NCI-H2107 treated with DMSO at 0.1 percent for 48 hours (cell line): Measurements from ENCODE around the gene GBE1.

ENCODE experiments used
- DNase-seq: peaks from one replicate; lab custom pipeline; 2025; ENCODE audit not compliant: unreplicated experiment; lab: John Stamatoyannopoulos, UW

Gene GBE1

DNA sequence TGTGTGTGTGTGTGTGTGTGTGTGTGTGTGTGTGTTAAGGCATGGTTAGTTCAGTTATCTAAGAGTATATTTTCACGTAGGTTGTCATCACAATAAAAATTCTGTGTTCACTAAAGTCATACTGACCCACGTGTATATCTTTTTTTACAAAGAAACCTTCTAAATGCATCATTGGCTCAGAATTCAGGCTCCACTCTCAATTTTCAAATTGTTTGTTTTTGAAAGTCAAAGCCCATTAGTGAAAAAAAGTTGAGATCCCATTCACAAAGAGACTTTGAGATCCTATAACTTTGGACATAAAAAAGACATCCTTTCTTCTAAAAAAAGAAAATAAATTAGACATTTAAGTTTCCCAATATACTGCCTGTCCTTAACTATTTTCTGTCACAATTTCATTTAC, 59.3 kb downstream of the GBE1 start:
- no peak for DNase-seq

DNA sequence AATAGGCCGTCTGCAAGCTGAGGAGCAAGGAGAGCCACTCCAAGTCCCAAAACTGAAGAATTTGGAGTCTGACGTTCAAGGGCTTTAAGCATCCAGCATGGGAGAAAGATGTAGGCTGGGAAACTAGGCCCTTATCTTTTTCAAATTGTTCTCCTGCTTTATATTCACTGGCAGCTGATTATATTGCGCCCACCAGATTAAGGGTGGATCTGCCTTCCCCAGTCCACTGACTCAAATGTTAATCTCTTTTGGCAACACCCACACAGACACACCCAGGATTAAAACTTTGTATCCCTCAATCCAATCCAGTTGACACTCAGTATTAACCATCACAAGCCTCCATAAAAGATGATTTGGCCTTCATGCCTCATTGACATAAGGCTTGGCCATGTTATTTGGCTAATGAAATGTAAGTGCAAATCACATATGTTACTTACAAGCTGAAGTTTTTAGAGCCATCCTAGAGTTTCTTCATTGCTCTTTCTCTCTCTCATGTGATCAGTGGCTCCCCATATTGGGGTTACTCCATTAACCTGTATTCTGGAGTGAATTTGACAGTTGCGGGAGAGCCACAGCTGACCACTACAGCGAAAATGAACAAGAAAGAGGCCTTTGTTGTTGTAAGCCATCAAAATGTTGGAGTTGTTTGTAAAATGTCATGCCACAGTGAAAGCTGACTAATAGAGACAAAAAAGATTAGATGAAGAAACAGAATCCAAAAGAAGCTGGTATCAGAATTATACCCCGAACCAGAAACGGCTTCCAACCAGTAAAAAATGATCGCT, 61.7 kb downstream of the GBE1 start:
- DNase-seq, result no peak

DNA sequence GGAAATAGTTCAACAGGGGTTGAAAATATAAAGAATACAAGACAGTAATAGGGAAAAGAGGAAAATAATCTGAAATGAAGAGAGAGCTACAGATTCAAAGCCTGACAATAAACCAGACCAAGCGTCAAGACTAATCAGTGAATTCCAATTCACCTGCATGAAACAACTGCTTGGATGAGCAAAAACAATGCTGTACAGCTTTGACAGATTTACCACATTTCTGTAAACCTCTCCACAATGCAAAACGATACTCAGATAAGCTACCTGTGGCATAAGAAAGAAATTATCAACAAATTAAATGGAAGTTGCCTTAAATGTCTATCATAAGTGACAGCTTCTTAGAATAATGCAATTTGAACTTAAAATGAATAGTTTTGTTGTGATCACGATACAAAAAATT, 65.4 kb downstream of the GBE1 start:
- no peak for DNase-seq

DNA sequence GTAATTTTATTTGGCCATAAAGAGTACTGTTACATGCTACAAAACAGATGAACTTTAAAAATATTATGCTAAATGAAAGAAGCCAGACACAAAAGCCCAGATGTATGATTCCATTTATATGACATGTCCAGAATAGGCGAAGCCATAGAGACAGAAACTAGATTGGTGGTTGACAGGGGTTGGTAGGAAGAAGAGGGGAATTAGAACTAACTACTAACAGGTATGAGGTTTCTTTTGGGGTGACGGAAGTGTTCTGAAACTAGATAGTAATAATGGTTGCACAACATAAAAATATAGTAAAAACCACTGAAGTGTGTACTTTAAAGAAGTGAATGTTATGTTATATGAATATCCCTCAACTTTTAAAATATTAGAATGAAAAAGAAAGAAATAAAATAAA, 66.1 kb downstream of the GBE1 start:
- DNase-seq, result no peak

DNA sequence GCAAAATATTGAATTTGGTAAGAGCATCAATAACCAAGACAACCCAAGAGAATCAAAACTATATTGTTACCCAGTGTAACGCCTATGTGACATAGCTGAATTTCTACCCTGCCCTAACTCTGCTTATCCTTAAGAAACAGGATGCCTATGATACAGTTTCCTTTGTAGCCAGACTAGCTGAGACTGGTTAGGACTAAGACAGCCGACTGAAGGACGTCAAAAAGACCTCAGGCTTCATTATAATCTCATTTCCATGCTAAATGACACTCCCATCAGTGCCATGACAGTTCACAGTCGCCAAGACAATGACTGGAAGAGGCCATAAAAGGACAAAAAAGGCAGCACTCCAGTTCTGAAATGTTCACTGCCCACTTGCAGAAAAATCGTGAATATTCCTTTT, 66.8 kb downstream of the GBE1 start:
- no peak for DNase-seq

GRCh38 chr3:81692766-81693165, 68.7 kb downstream of the GBE1 start:
- DNase-seq, result no peak

DNA sequence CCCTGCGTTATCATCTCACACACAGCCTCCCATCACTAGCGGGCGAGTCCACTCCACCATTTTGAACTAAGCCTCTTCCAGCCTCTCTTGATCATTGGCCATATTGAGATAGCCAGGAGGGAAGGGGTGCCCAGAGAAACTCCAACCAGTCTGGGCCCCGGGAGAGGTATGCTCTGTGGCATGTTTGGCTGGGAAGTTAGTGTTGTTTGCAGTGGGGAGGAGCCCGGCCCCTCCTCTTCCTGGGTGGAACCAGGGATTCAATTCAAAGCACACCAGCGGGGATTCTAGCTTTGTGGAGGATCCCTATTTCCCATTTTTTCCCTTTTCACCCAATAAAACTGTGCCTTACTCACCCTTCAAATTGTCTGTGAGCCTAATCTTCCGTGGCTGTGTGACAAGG, 71.8 kb downstream of the GBE1 start:
- DNase-seq, result no peak

- no peak for DNase-seq
Observed at GRCh38 chr3:81684751-81685395, 76.6 kb downstream of the GBE1 start.

DNA sequence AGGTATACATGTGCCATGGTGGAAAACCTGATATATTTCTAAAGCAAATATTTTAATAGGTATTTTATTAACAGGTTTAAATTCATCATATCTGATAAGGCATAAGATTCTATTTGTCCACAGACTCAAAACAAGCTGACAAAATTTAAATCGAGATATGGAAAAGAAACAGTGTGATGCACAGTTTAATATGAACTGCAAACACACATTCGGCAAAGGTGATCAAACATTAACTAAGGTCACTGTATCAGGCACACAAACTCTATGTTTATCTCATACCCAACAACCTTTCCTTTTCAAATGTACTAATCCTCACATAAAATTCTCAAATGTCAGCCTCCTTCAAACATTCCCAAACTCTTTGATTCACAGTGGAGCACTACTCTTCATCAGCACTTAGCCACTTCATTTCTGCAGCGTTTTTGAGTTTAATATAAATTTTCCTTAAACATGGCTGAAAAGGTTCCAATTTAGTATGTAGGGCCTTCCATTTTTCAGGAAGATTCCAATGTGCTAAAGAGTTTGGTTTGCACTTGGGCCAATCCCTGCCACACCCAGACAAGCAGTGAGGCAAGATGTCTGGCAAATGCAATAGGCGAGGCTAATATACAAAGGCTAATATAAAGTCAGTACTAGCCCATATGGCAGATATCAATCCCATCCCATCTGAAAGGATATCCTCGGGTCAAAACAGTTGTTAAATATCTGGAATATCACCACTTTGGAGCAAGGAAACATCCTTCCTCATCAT, 84.6 kb downstream of the GBE1 start:
- DNase-seq, result no peak

DNA sequence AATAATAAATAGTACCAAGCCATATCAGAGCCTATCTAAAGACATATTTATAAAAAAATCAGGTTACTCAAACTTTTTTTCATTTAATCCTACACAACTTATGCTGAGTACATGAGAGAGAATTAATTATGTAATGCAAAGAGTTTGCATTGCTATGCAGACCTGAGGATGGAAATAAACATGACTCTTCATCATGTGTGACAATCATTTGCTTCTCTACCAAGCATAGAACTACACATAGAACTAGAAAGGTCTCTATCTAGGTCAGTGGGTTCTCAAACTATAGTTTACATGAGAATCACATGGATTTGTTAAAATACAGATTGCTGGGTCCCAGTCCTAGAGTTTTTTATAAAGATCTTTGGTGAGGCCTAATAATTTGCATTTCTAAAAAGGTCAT, 86.8 kb downstream of the GBE1 start:
- no peak for DNase-seq

GRCh38 chr3:81668283-81668682, 93.2 kb downstream of the GBE1 start:
- no peak for DNase-seq

- DNase-seq, result peak; percentile 37
Observed at GRCh38 chr3:81666502-81667121, 94.8 kb downstream of the GBE1 start.

DNA sequence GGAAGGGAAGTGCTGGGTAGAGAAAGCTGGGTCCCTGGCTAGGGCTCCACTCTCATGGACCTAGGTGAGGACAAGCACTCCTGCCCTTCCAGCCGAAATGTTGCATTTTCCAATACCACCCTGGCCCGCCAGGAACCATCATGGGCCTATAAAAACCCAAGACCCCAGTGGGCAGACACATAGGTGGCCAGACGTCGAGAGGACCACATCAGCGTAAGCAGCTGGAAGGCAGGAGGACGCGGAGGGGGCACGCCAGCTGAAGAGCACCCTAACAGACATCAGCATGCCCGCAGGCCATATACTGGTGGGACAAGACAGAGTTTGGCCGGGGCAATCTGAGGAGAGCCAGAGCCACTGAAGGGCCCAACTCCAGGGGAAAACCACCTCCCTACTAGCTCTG, 98.3 kb downstream of the GBE1 start:
- DNase-seq, result no peak

- DNase-seq, result no peak
Observed at GRCh38 chr3:81660036-81660435, 101.4 kb downstream of the GBE1 start.

DNA sequence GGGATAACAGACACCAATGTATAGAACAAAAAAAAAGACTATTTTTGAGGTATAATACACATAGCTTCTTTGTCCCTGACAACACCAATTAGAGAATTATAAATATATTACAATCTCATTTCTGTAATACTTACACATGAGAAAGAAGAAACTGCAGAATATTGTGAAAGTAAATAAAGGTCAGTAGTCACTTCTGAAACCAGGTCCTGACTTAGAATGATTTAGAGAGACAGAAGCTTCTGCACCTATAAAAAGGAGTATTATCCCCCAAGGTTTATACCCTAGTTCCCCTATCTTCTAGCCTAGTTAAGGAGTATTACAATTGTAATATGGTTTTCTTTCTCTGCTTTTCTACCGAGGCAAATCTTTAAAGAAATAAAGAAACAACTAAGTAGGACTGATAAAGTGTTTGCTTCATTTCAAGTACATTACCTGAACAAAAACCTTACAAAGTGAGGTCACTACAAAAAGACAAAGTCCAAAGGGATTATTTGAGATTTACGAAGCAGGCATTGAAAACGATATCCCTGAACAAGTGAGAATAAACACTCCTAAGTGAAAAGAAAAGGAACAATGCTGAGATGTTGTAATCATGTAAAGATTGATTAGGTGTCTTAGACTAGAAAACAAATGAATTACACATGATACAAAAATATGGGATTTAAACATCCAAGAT, 103.0 kb downstream of the GBE1 start:
- no peak for DNase-seq

DNA sequence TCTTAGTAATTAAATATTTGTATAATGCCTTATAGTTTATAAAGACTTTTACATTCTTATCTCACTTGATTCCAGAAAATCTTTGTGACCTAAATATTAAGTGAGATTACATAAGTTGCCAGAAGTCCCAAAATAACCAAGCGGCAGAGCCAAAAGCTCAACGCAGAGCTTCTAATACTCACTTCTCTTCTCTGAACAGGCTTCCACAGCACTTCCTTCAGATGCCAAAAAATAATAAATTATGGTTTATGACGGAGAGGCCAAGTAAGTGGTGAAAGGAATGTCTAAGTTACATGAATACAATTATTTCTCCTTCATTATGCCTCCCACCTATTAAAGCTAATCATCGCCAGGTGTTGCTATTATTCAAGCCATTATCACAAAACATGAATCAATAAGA, 110.3 kb downstream of the GBE1 start:
- DNase-seq, result no peak

GRCh38 chr3:81650187-81650586, 111.3 kb downstream of the GBE1 start:
- DNase-seq, result no peak

DNA sequence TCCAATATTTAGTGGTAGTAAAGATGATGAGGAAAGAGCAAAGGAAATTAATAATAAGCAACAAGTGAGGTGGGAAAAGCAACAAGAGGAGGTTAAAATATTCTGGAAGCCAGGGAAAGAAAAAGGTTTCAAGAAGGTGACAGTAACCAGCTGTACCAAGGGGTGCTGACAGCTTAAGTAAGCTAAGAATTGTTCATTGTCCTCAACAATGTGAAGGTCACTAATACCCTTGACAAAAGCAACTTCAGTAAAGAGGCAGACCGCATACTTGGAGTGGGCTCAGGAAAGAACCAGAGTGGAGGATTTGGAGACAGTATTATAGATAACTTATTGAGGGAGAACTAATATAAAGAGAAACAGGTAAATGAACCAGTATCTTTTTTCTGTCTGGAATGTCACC, 116.2 kb downstream of the GBE1 start:
- no peak for DNase-seq

- peak; percentile 95 for DNase-seq
Observed at GRCh38 chr3:81643721-81644120, 117.7 kb downstream of the GBE1 start.

DNA sequence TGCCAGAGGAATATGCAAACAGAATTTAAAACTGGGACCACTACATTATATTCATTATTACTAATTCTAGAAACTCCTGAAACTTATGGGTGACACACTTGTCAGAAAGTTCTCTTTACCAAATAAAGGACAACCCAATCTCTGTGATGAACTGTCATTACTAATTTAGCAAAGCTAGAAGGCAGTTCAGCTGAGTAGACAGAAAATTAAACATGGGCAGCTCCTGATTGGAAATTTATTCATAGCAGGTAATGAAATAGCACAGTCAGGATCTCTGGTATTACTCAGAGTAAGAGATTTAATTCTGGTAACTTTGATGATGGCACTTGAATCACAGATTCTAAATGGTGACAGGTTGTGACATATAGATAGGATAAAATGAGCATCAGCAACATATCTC, 123.0 kb downstream of the GBE1 start:
- no peak for DNase-seq

DNA sequence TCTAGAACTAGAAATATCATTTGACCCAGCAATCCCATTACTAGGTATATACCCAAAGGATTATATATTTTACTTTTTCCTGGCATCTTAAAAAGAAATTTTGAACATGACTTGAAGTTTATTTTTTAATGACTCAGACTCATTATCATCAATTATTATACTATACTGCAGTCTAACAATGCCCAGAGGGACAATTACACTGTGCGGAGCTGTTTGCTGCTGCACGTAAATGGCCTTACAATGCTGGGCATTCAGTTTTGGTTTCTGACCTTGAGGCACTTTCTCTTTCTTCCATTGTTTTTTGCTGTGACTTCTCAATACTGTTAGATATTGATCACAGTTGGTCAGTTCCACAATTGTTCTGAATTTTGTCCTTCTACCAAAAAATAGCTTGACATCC, 128.8 kb downstream of the GBE1 start:
- DNase-seq, result no peak
